Astrocyte of the spinal cord (primary cell): ENCODE data around the gene USE1.

ENCODE experiments used
- DNase-seq: peaks from one replicate; pipeline ENCODE4 v3.0.0; 2011; ENCODE audit warnings: low read depth, low spot score
- H3K4me3 ChIP-seq: 2 replicates; pipeline ENCODE4 v1.5.1; 2011; ENCODE audit warnings: low read depth, mild to moderate bottlenecking, low read length, moderate library complexity
- CTCF ChIP-seq: IDR thresholded peaks from 2 replicates; pipeline ENCODE4 v1.5.1; 2012; ENCODE audit warnings: low read depth, mild to moderate bottlenecking, low read length, inconsistent platforms
- in situ Hi-C: cut with HindIII; loops from 2 replicates; pipeline ENCODE4 v1.10.0; 2017; ENCODE audit warnings: low sequenced_read_pairs

The USE1 gene

GRCh38 chr19:17246681-17247425 is 31.7 kb downstream of the USE1 start:
- no peak for TF ChIP-seq CTCF
- H3K4me3 ChIP-seq: no peak overlapping the region
- in situ Hi-C loops: no loop called here
- DNase-seq: peak; percentile 43

- TF ChIP-seq CTCF: no peak
- H3K4me3 ChIP-seq: no peak overlapping the region
- in situ Hi-C loops: no loop called here
- DNase-seq: no peak
These were observed 33.0 kb downstream of the USE1 start for GRCh38 chr19:17248011-17248776.

GRCh38 chr19:17249887-17250548 is 34.9 kb downstream of the USE1 start:
- H3K4me3 ChIP-seq: no peak overlapping the region
- in situ Hi-C loops: no loop called here

GRCh38 chr19:17254636-17255035 is 39.5 kb downstream of the USE1 start:
- in situ Hi-C loops: no loop called here
- no peak for DNase-seq
- TF ChIP-seq CTCF: no peak
- no peak overlapping the region for H3K4me3 ChIP-seq

More at GRCh38 chr19:17249887-17250548, 34.9 kb downstream of the USE1 start:
- TF ChIP-seq CTCF: no peak
- DNase-seq: no peak

- no peak for DNase-seq
- no peak overlapping the region for H3K4me3 ChIP-seq
- TF ChIP-seq CTCF: no peak
- in situ Hi-C loops: no loop called here
These were observed 40.0 kb downstream of the USE1 start for GRCh38 chr19:17255150-17255621.

- in situ Hi-C loops: no loop called here
- no peak for DNase-seq
- no peak overlapping the region for H3K4me3 ChIP-seq
- TF ChIP-seq CTCF: no peak
These were observed 41.0 kb downstream of the USE1 start for GRCh38 chr19:17256130-17256529.
